Peyer's patch (tissue), 4 donors: Measurements from ENCODE around the gene TMEM184A. TPM values are rescaled to one million over a fixed set of nuclear protein-coding genes. Genes with fewer than 3 reads are reported as not detected.

Experiments used
- DNase-seq, 3 donors: peaks; one replicate each; pipeline ENCODE4 v3.0.0-alpha.2; 2017 to 2019
- H3K27ac ChIP-seq, 4 donors: fragments of 200-600 bp; sonication (generic); one replicate each; pipeline ENCODE4 v1.5.1; 2016 to 2019
- H3K27me3 ChIP-seq, 2 donors: fragments of 200-600 bp; sonication (generic); one replicate each; pipeline ENCODE4 v1.5.1; 2019
- H3K36me3 ChIP-seq, 3 donors: fragments of 200-600 bp; sonication (generic); one replicate each; pipeline ENCODE4 v1.5.1; 2016 to 2019
- H3K4me1 ChIP-seq, 4 donors: fragments of 200-600 bp; sonication (generic); one replicate each; pipeline ENCODE4 v1.5.1; 2016 to 2019
- H3K4me3 ChIP-seq, 4 donors: fragments of 200-600 bp; sonication (generic); 1 replicate in 3 of 4; 2 replicates in 1 of 4; pipeline ENCODE4 v1.5.1; 2016 to 2019; ENCODE audit warnings: mild to moderate bottlenecking in 1 of 4
- H3K9me3 ChIP-seq, 4 donors: fragments of 200-600 bp; sonication (generic); one replicate each; pipeline ENCODE4 v1.5.1; 2016 to 2019; ENCODE audit warnings: mild to moderate bottlenecking in 1 of 4
- CTCF ChIP-seq, 6 experiments: fragments of 450-650 bp in 4 of 6; fragments of 200-600 bp in 2 of 6; sonication (generic) in 1 of 6; IDR thresholded peaks; one replicate each; pipeline ENCODE4 v1.5.1; 2017 to 2019; ENCODE audit warnings: antibody characterized with exemption in 6 of 6, mild to moderate bottlenecking in 3 of 6, moderate library complexity in 1 of 6
- POLR2A ChIP-seq, 2 donors: fragments of 450-650 bp; IDR thresholded peaks; one replicate each; pipeline ENCODE4 v1.5.1; 2017; ENCODE audit warnings: antibody characterized with exemption in 2 of 2, mild to moderate bottlenecking in 2 of 2, moderate library complexity in 2 of 2
- total RNA-seq, 4 donors: library from RNA; depleted of rRNA; stranded (reverse); fragments of >200 nt; gene quantifications; one replicate each; pipeline ENCODE4 v1.1.0, GENCODE V29; 2016

TMEM184A gene
- total RNA-seq, 4 donors from 2014 or later, result 41.3 to 161 (median 151) TPM

DNA sequence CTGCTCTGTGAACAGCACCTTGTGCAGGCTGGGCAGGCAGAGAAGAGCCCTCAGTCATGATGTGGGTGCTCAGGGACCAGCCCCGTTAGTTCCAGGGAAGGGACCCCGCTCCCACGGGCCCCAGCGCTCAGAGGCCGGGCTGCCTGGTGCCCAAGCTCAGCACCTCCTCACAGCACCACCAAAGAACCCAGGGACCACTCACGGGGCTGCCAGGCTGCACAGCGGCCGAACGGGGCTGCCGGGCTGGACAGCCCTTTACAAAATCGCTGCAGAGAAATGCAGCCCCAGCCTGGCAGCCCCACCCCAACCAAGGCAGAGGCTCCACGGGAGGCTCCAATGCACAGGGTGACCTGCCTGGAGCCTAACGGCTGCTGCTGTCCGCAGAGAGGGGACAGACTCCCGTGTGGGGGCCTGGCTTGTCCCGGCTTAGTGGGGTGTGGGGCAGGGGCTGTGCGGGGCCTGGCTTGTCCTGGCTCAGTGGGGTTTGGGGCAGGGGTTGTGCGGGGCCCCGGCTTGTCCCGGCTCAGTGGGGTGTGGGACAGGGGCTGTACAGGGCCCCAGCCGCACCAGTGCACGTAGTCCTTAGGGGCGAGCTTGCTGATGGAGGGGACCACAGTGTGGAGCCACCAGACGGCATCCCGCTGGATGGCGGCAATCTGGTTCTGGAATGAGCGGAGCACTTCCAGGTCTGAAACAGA lies 61.0 kb downstream of the TMEM184A start:
- Histone ChIP-seq H3K27ac (no peak overlapping the region), H3K4me3 (no peak overlapping the region), H3K36me3 (peaks cover 0 to 98% (median 0%) of the 10 kb centered on the region in 3 donors), H3K4me1 (no peaks in the 10 kb centered on the region), H3K9me3 (no peaks in the 10 kb centered on the region), H3K27me3 (no peaks in the 10 kb centered on the region)
- DNase-seq, result no peak
- TF ChIP-seq POLR2A (IDR thresholded peaks at IDR 0.05) (no peak), CTCF (IDR thresholded peaks at IDR 0.05) (no peak)

DNA sequence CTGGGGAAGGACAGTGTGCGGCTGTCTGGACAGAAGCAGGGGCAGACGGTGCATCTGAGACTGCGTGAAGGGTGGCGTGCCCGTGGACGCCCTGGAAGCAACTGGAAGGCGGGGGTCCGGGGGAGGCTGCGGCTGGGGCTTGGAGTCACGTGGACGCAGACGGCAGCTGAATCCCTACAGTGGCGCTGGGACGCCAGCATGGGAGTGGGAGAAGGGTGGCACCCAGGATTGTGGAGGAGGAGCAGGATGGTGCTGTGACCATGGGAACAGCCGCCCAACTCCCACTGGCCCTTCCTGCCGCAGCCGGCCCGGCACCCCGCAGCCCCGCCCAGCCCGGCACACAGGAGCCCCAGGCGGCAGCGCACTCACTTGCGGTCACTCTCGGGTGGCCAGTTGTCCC lies 61.6 kb downstream of the TMEM184A start:
- TF ChIP-seq CTCF (IDR thresholded peaks at IDR 0.05) (no peak), POLR2A (IDR thresholded peaks at IDR 0.05) (no peak)
- Histone ChIP-seq H3K27ac (no peak overlapping the region), H3K9me3 (no peaks in the 10 kb centered on the region), H3K4me3 (no peak overlapping the region), H3K4me1 (no peaks in the 10 kb centered on the region), H3K36me3 (peaks cover 0 to 97% (median 0%) of the 10 kb centered on the region in 3 donors), H3K27me3 (no peaks in the 10 kb centered on the region)
- DNase-seq, result no peak

- Histone ChIP-seq H3K27ac (no peak overlapping the region), H3K36me3 (peaks cover 0 to 97% (median 0%) of the 10 kb centered on the region in 3 donors), H3K9me3 (no peaks in the 10 kb centered on the region), H3K27me3 (no peaks in the 10 kb centered on the region), H3K4me1 (no peaks in the 10 kb centered on the region), H3K4me3 (no peak overlapping the region)
- TF ChIP-seq POLR2A (IDR thresholded peaks at IDR 0.05) (no peak), CTCF (IDR thresholded peaks at IDR 0.05) (no peak)
- no peak for DNase-seq
Measured at GRCh38 chr7:1493571-1493970, 62.4 kb downstream of the TMEM184A start.

- DNase-seq, result no peak
- Histone ChIP-seq H3K36me3 (peaks cover 0 to 97% (median 0%) of the 10 kb centered on the region in 3 donors), H3K27ac (no peak overlapping the region), H3K9me3 (no peaks in the 10 kb centered on the region), H3K4me1 (no peaks in the 10 kb centered on the region), H3K4me3 (no peak overlapping the region), H3K27me3 (no peaks in the 10 kb centered on the region)
- TF ChIP-seq CTCF (IDR thresholded peaks at IDR 0.05) (no peak), POLR2A (IDR thresholded peaks at IDR 0.05) (no peak)
Measured at GRCh38 chr7:1493129-1493528, 62.9 kb downstream of the TMEM184A start.

GRCh38 chr7:1492640-1493039 lies 63.4 kb downstream of the TMEM184A start:
- H3K4me1 ChIP-seq, result no peaks in the 10 kb centered on the region
- H3K9me3 ChIP-seq, result no peaks in the 10 kb centered on the region
- H3K4me3 ChIP-seq, result no peak overlapping the region
- no peak overlapping the region for H3K27ac ChIP-seq
- no peaks in the 10 kb centered on the region for H3K27me3 ChIP-seq
- H3K36me3 ChIP-seq, result peaks cover 0 to 97% (median 0%) of the 10 kb centered on the region in 3 donors
- no peak for TF ChIP-seq POLR2A (IDR thresholded peaks at IDR 0.05)
- TF ChIP-seq CTCF (IDR thresholded peaks at IDR 0.05), result no peak
- DNase-seq, result no peak

Other genes starting within 250 kb of the TMEM184A start
- gene MICALL2, start 96.7 kb downstream of the TMEM184A start, total RNA-seq, result 100 to 1,000 TPM; 111 to 272 (median 209) TPM
- gene INTS1, start 51.8 kb downstream of the TMEM184A start, total RNA-seq, result 100 to 1,000 TPM in 2 of 4 donors, 10 to 100 TPM in 2; 84.4 to 192 (median 108) TPM
- gene MAFK, start 25.5 kb downstream of the TMEM184A start, total RNA-seq, result 10 to 100 TPM; 32.9 to 80.2 (median 55.0) TPM
- 10 to 100 TPM; 33.0 to 67.5 (median 47.7) TPM for gene PSMG3, start 13.8 kb upstream of the TMEM184A start, total RNA-seq
- gene ELFN1, start 114.1 kb upstream of the TMEM184A start, total RNA-seq, result under 1 TPM in 1 of 4 donors, not detected in 3; 0.80 TPM